Hypothalamus (tissue), 51 donors: ENCODE data around the gene FHIT.

Experiments used
- DNase-seq, 51 donors: peaks; one replicate each; lab custom pipeline; 2025; lab: John Stamatoyannopoulos, UW

FHIT gene

DNA sequence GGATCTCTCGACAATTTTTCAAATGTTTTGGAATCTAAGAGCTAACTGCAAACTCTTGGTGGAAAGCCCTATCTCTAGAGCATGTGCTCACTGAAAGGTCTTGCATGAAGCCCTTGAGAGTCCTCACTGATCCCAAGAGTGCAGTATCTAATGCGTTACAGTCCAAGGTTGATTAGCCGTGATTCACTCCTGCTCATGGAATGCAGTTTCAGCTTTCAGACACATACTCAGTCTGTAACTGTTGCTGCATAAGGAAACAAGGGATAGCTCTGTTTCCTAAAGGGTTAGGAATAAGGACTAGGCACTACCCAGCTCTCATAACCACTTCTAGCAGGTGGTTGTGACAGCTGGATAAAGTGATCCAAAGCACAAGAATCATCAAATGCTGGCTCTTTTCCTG is 1514.0 kb downstream of the FHIT start:
- no peak for DNase-seq

DNA sequence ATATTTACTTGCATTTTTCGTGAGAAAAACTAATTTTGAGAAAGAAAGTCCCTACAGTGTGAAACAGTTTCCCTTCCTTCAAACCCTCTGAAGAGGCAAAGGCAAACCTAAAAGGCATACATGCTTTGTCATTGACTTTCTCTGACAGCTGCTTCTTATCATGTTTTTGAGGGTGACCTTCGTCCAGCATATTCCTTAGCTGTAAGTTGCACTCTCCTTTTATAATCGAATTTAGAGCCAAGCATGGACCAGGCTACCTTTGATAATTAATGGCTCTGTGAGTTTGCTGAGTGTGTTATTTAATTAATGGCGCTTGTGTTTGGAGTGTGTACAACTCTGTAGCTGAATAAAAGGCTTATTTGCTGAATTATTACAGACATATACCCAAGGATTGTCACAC is 1517.2 kb downstream of the FHIT start:
- DNase-seq, result no peak

DNA sequence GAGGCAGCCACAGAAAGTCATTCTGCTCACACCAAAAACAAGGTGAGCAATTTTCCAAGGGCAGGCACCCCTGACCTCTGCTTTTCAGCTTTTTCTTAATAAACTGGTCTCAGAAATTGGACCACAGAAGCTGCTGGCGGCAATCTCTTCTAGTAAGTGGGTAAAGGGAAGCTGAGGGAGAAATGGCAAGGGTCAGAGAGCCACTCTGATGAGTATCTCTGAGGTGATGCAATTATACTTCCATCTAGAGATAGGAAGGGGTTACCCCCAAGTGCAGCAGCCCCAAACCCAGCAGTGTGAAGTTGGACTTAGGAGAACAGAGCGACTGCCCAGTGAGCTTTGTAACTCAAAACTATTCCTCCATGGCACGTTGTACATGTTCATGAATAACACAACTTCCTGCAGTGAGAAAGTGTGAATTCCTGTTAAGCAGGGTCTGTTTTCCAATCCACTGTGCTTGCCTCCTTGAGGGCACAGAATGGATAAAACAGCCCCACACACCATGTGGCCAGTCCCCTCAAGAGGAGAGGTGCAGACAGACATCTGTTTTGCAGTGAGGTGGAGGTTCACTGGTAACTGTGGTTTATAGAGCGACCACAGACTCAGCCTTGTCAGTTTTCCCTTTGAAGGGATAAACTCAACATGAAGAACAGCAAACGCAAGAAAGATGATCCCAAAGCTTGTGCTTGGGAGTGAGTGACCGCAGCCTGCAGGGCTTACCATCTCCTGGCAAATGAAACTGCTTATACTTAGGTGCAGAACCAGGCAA is 1518.0 kb downstream of the FHIT start:
- no peak for DNase-seq

DNA sequence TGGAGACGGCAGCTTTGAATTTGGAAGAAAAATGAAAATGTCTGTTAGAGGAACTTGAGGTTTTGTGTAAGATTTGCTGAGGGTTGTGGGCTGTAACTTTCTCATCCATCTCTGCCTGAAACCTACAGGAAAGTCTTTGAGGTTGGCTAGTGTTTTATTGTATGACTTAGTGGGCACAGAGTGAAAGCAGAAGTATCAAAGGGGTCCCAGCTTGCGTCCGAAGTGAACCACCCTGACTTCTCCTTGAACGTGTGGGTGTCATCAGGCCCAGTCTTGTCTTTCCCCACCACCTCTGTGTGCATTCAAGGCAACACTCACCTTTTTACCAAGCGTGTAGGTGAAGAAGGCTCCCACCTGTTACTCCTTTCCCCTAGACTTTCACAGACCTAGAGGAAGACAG is 1519.3 kb downstream of the FHIT start:
- no peak for DNase-seq

DNA sequence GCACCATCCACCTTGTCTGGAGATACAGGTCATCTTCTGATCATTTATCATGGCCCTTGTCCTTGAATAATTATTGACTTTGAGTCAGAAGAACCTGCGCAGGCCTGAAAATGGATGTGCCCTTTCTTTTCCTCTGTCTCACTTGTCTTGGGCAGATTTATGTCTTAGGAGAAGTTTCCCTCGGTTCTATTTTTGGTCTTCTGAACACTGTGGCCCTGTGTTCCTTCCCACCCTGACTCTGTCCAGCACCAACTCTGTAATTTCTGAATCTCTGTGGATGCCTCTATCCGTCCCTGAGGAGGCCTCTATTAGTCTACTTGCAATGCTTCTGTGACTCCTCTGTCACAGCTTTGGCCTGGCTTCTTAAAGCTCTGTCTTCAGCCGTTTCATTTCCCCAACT is 1520.7 kb downstream of the FHIT start:
- no peak for DNase-seq

DNA sequence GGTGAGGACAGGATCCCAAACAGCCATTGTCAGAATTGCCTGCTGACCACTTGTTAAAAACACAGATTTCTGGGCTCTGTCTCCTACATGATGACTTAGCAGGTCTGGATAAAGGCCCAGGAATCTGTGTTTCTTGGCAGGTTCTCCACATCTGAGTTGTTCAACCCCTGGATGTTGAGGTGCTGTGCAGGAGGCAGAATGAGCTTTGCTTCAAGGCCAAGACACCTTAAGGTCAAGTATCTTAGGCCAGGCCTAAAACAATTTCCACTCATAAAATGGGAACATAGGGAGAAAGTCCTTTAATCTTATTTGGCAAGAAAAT is 1522.7 kb downstream of the FHIT start:
- DNase-seq, result no peak

DNA sequence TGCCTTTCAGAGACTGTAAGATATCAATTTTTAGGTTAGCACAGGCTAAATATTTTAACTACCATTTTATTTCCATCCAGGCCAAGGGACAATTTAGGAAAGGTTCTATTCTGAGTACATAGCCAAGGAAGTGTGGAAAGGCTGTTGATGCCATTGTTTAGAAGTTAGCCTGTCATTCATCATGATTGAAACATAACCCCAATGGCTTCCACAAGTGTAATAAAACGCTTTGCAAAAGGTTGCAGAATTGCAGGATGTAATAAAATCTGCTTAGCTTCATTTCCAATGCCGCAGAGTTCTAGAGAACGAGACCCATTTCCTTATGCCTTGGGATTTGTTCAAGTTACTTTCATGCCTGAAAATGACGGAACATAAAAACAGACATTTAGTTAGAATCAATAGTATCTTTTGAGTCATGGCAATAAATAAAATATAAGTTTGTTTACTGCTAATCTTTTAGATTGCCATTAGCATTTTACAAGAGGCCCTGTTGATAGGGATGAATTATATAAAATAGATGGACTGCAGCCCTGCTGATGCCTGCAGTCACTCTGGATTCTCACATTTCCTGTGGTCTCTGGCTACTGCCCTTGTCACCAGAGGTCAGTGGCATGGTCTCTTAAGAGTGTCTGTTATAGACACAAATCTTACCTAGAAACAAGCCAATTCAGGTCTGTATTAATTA is 1523.2 kb downstream of the FHIT start:
- no peak for DNase-seq

DNA sequence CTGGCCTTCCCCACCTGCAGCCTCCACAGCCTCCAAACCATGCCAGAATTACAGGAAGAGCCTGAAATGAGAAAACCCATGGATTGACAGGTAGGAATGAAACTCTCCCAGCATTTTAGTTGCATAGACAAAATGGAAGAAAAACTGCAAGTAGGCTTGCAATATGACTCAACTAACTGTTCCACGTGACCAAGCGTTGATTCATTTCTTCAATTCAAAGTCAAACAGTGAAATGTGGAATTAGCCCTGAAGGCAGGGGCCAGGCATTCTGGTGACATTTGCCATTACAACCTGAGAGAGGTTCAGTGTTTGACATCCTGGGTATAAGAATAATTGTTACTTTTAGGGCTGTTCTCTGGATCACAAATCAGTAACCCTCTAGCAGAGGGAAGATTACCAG is 1525.0 kb downstream of the FHIT start:
- no peak for DNase-seq

DNA sequence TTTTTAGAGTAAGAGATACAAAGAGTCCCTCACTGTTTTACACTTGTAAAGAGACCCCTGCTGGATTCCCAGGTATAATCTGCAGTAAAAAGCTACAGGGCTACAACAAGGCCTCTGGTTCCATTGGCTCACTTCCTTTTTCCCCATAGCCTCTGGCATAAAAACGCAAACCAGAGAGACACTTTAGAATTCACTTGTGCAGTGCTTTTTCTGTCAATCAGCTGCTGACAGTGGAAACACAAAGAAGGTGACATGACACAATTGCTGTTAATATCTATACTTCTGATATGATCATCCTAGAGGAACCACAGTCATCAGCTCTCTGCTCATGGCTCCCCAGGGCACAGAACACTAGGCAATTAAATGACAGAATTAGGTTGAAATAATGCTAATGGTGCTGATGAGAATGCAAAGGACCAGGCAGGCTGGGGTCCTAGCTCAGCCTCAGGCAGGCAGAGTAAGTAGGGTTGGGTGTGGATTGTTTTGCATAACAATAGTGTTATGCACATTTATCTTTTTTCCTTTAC is 1533.5 kb downstream of the FHIT start:
- peak in 1 of 51 donors; percentile 29 for DNase-seq

DNA sequence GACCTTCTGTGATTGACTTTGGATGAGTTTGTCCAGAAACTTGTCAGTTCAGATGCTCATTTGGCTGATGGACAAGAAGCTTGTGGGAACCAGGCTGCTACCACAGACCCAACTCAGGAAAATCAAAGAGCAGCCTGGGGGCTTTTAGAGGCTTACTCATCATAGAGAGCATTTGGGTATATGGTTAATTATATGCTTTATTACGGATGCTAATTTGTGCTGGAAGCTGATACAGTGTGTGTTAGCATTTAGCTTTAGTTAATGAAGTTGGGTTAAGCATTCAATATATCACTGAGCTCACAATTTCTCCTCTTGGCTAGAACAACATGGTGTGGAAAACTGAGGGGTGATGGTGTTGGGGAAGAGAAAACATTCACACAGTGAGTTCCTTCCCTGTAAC is 1537.2 kb downstream of the FHIT start:
- no peak for DNase-seq

DNA sequence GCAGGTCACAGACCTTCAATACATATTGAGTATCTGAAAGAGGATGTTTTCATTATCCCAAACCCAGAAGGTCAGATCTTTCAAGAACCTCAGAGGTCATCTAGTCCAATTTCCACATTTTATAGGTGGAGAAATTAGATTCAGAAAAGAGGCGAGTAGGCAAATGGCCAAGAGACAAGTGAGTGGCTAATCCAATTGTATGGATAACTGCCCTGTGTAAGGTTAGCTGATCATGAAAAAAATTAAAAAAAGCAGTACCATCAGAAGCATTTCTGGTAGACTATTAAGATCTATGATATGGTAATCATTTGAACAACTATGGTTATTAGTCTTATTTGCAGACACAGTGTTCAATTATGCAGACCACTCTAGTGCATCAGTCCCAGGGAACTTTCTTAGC is 1540.7 kb downstream of the FHIT start:
- DNase-seq, result no peak

DNA sequence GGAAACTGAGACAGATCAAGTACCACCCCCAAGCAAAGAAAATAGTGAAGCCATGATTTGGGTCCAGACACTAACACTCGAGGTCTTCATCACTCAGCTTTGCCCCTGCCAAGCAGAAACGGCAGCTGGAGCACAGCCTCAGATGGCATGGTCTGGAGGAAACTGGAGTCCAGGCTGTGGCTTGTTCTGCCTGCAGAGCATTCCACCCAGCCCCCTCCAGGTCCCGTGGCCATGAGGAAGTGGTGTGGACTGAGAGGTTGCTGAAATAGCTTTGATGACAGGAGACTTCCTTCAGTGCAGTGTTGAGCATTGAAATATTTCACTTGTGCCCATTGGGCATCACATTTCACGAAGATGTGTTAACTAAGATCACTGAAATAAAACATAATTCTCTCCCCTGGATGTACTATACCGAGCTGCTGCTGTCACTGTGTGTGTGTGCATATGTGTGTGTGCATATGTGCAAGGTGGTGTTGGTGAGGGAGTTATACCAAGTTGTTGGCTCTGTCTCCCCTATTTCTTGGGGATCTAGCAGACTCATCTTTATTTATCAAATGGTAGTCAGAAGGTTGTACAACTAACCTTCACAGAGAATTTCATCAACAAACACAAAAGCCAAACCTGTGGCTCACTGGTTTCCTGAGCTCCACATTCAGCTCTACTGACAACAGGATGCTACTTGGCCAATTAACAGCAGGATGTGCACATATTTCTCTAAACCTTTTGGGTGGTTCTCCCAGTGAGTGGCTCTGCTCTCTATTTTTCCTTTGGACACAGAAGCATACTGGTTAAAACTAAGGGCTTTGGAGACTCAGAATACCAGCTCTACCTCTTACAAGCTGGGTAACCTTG is 1541.3 kb downstream of the FHIT start:
- DNase-seq, result peak in 41 of 51 donors; percentile 1 to 53 (median 11)

DNA sequence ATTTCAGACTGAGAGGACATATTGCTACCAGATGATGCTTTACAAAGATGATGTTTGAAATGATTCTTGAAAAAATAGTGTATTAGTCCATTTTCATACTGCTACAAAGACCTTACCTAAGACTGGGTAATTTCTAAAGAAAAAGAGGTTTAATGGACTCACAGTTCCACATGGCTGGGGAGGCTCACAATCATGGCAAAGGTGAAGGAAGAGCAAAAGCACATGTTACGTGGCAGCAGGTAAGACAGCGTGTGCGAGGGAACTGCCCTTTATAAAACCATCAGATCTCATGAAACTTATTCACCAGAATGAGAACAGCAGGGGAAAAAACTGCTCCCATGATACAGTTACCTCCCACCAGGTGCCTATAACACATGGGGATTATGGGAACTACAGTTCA is 1543.0 kb downstream of the FHIT start:
- no peak for DNase-seq

DNA sequence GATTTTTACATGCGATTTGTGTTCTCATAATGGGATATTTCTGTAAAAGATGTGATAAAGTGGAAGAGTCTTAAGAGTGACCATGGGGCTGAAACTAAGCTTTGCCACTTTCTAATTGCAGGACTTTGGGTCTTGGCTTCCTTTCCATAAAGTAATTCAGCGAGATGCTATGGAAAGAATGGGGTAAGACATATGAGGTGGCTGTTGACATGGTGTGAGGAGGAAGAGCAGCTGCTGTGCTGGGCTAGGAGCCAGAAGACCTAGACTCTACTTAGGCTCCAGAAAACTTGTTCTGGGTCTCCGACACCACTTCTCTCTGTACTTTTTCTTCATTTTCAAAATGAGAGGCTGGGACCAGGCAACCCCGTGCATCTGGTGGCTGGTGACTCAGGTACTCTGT is 1547.0 kb downstream of the FHIT start:
- DNase-seq, result no peak

DNA sequence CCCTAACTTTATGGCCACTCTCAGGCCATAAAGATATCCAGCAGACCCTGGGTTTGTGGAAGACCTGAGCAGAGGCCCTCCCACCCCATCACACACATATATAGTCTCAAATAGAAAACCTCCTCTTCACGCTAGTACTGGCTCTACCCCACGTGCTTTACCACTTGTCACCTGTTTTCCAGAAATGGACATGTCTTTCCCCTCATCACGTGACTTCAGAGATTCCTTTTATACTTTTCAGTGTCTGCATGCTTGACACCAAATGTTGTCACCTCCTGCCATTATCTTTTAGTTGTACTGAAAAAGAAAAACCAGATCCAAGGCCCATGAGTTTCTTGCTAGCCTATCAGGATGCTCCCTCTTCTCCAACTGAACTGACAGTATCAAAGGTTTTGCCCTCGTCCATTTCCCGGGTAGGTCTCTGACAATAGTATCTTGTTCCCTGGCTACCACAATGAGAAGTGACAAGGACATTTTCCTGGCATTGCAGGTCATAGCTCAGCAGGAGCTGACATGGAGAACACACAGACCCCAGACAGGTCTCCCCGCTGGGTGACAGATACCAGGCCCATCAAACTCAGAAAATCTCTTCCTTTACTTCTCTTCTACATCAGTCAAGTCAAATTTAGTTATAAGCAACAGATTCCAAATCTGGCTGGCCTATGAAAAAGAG is 1551.5 kb downstream of the FHIT start:
- DNase-seq, result no peak
